NCI-H524 treated with DMSO at 0.1 percent for 48 hours (cell line): ENCODE measurements around the gene TMEM170B.
"Not testable (repeated sequence)": the region's sequence is repeated elsewhere in the genome, so short reads cannot be mapped to it uniquely, and the experiment has no call there.

ENCODE experiments used
- DNase-seq: peaks from one replicate; lab custom pipeline; 2025; lab: John Stamatoyannopoulos, UW

TMEM170B gene

DNA sequence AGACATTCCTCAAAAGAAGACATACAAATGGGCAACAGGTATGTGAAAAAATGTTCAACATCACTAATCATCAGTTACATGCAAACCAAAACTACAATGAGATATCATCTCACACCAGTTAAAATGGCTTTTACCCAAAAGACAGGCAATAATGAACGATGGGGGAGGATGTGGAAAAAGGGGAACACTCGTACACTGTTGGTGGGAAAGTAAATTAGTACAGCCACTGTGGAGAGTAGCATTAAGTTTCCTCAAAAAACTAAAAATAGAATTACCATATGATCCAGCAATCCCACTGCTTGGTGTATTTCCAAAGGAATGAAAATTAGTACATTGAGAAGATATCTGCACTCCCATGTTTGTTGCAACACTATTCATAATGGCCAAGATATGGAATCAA is 8.6 kb upstream of the TMEM170B start:
- DNase-seq, result no peak

DNA sequence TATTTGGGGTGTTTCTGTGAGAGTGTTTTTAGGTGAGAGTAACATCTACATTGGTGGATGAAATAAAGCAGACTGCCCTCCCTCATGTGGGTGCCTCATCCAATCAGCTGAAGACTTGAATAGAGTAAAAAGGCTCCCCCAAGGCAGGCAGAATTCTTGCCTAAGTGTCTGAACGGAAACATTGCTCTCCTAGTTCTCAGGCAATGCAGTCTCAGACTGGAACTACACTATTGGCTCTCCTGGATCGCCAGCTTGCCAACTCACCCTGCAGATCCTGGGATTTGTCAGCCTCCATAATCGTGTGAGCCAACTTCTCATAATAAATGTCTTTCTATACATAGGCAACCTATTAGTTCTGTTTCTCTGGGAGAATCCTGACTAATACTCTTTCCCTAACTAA is 5.5 kb upstream of the TMEM170B start:
- no peak for DNase-seq

- DNase-seq, result no peak
Measured at GRCh38 chr6:11534561-11534960, 3.0 kb upstream of the TMEM170B start.

- no peak for DNase-seq
Measured at GRCh38 chr6:11535801-11536230, 1.7 kb upstream of the TMEM170B start.

DNA sequence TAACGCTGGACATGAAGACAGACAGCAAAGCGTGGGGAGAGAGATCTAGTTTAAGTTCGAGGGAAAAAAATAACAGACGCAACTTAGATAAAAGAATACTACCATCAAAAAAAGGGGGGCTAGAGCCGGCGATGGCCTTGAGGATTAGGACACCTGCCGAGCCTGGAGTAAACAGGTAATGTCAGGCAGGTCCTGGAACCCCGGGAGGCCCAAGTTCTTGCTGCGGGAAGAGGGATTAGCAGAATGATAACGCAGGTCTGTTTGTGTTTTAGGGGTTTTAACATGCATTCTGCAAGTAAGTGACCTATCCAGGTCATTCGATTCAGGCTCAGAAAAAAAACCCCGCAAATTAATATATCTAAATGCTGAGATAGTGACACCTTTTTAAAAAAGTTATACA is 754 bp upstream of the TMEM170B start:
- DNase-seq, result no peak

DNA sequence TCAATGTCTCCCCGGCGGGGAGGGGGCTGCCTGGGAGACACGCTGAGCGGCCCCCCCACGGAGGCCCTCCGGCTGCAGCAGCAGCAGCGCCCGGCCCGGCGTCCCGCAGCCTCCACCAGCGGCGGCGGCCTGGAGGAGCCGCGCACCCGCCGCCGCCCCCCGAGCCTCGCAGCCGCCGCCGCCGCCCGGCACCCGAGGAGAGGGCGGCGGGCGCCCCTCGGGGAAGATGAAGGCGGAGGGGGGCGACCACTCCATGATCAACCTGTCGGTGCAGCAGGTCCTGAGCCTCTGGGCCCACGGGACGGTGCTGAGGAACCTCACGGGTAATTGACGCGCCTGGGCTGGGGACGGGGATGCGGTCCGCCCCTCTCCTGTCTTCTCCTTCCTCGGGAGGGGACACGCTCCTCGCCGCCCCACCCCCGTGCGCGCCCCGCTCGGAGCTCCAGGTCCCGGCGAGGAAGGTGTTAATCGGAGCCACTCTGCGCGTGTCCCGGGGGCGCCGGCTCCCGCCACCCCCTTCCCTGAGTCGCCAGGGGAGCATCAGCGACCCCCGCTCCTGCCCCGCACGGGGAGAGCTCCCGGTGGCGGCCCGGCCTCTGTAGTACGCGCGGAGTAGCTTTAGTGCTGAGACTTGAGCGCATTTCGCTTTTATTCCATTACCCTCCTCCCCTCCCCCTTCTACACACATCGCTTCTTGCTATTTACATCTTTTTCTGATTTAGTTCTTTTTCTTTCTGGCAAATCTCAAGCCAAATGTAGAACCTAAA is 686 bp downstream of the TMEM170B start:
- no peak for DNase-seq

GRCh38 chr6:11538819-11539468 is 1.4 kb downstream of the TMEM170B start:
- DNase-seq, result no peak

GRCh38 chr6:11542863-11543262 is 5.3 kb downstream of the TMEM170B start:
- no peak for DNase-seq

GRCh38 chr6:11543919-11544518 is 6.5 kb downstream of the TMEM170B start:
- DNase-seq, result no peak

DNA sequence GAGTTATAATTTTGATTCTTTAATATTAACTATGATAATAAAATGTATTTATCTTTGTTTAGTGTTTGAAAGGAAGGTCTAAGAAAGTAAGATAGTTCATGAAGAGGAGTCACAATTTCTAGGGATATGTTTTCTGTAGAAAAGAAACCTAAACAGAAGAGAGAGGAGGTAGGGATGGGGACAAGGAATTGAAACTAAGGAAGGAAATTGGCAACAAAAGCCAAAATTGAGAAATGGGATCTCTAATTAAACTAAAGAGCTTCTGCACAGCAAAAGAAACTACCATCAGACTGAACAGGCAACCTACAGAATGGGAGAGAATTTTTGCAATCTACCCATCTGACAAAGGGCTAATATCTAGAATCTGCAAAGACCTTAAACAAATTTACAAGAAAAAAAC is 10.3 kb downstream of the TMEM170B start:
- DNase-seq, result not testable (repeated sequence)

DNA sequence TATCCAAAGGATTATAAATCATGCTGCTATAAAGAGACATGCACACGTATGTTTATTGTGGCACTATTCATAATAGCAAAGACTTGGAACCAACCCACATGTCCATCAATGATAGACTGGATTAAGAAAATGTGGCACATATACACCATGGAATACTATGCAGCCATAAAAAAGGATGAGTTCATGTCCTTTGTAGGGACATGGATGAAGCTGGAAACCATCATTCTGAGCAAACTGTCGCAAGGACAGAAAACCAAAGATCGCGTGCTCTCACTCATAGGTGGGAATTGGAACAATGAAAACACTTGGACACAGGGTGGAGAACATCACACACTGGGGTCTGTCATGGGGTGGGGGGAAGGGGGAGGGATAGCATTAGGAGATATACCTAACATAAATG is 11.0 kb downstream of the TMEM170B start:
- DNase-seq, result not testable (repeated sequence)

DNA sequence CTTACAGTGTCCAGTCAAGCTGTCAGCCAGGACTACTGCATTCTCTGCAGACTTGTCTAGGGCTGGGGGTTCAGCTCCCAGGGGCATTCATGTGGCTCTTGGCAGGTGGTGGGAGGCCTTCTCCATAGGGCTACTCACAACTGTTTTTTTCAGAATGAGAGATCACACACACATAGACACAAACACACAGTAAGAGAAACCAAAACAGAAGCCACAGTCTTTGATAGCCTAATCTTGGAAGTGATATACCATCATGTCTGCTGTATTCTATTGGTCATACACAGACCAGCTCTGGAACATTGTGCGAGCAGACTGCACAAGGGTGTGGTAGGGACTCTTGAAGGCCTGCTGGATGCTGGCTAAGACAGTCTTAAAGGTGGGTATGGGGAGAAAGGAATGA is 13.5 kb downstream of the TMEM170B start:
- no peak for DNase-seq

DNA sequence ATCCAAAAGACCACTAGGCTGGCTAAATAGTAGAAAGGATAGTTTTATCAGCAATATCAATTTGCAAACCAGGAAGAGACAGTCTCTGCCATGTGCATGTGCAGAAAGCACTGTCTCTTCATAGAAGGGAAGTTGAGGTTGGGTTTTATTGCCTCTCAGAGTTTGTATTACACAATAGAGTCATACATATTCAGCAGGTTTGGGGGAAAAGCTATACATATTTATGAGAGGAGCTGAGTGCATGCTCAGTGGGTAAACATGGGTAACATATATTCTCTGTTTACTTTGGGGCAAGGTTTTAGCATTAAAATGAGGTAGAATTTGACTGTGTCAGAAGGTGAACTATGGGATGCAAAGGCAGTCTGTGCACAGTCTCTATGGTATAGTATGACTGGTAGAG is 14.9 kb downstream of the TMEM170B start:
- no peak for DNase-seq

GRCh38 chr6:11553824-11554223 is 16.3 kb downstream of the TMEM170B start:
- no peak for DNase-seq

DNA sequence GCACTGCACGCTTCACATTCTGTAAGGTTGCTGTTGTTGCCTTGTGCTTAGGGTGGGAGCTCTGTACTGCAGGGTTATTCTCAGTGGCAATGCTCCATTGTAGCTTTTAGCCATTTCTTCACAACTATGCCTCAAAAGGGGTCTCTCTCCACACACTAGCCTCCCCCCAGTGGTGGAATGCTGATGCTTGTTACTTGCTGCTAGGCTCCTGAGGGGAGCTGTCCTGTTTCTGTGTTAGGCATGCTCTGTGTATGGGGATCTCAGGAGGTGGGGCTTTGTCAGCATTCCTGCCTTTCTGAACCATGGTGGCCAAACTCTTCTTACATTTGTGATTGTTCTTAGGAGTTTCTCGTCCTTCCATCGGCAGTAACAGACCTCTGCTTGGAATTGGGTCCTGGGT is 18.8 kb downstream of the TMEM170B start:
- DNase-seq, result no peak

GRCh38 chr6:11563793-11564192 is 26.2 kb downstream of the TMEM170B start:
- no peak for DNase-seq

DNA sequence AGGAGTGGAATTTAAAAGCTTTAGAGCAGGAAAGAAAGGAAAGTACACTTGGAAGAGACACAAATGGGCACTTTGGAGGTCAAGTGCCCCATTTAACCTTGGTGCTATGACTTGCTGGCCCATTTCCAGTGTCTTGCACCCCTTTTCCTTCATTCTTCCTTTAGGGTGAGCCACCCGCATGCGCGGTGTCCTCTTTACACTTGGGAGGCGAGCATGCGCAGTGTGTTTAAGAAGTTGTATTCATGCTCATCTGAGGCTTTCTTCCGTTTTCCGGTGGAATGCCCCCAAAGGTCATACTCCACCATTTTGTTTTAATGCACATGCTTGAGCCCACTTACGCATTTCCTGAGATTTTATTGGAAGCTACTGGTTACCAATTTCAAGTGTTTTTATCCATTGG is 29.1 kb downstream of the TMEM170B start:
- no peak for DNase-seq

GRCh38 chr6:11571073-11571472 is 33.5 kb downstream of the TMEM170B start:
- no peak for DNase-seq

DNA sequence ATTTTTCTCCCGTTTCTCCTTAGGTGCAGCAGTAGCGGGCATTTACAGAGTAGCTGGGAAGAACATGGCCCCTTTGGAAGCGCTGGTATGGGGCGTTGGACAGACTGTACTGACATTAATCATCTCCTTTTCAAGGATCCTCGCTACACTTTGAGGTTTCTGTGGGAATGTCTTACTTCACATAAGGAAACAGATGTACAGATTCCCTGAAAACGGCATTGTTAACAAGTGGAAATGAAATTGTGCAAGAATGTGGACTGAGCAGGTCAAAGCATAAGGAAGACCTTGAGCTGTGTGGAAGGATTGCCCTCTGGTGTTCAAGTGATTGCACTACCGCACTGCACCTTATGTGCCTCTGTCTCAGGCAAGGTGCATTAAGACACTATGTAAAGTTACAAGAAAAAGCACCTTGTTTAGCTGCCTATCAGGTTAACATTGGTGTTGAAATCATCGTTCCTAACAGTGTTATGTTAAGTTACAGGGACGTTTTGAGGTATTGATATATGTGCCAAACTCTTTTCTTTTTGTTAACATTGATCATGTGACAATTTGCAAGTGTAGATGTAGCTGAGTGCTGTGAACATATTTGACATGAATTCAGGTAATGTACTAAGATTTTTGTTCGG is 38.0 kb downstream of the TMEM170B start:
- peak; percentile 41 for DNase-seq

DNA sequence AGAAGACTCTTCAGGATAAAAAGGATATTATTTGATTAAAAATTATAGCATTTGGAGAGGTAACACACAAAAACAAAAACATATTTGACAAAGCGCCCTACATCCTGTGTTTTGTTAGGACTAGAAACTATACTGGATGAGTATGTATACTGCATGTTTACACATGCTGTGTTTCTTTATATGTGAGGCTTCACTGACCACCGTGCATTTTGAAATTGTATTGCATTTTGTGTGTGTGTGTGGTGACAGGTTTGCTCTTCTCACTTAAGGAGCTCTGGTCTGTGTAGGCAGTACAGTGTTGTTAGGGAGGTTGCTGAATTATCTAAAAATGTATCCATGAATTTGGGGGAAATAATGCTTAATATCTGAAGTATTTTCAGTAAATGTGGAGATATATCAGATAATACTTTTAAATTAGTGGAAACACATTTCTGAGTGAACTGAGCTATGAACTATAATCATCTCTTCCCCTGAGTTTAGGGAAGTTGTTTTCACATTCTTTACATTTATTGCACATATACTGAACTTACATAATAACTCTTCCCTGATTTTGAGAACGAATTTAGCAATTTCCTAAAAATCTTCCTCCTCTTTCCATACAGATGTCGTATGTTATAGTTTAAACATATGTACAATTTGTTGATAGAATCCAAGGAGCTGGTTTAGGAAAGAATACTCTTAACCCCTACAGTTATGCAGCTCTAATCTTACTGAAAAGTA is 43.3 kb downstream of the TMEM170B start:
- no peak for DNase-seq

DNA sequence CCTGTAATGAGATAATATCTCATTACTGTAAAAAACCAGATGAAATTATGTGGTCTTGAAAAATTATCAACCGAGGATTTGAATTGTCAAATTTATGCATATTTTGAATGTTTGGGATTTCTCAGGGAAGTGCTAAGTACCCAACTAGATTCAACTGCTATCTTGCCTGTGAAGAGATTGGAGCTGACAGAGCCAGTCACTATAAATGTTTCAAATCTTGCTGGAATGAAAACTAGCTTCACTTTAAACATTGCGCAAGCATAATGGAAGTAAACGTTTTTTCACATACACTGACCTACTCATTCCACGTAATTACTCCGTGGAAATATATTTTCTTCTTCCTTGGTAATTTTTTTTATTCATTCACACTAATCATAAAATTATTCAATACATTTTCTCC is 46.7 kb downstream of the TMEM170B start:
- no peak for DNase-seq

GRCh38 chr6:11585426-11586016 is 48.0 kb downstream of the TMEM170B start:
- no peak for DNase-seq
